SU-DHL-6 (cell line): ENCODE data around the gene DHX30.

Experiments
- EZH2phosphoT487 ChIP-seq: fragments of 200-600 bp; sonication (generic), shearing (Covaris generic); conservative IDR thresholded peaks from 2 replicates; pipeline ENCODE4 v1.6.1; 2018; ENCODE audit warnings: mild to moderate bottlenecking, antibody characterized with exemption, low read length, moderate library complexity, mixed read lengths
- TF ChIP-seq, protein P1 (sequence below): fragments of 200-600 bp; sonication (generic); IDR thresholded peaks from one replicate; pipeline ENCODE4 v1.5.1; 2017; ENCODE audit warnings: antibody characterized with exemption, mild to moderate bottlenecking, low read length, moderate library complexity; ENCODE audit not compliant: insufficient read depth, poor library complexity, severe bottlenecking

DNA sequence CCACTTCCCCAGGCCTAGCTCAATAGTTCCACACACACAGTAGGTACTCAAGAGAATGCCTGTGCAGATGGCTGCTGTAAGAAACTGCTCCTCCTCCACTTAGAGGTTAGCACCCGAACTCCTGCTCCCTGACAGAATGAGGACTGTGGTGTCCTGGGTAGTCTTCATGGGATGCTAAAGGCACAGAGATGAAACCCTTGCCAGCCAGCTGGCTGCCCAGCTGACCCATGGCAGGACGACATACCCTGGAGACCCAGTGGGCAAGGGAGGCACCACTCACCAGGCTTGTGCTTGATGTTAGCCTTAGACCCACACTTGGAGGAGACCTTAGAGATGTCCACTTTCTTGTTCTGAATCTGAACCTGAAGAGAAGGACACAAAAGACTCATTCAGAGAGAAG is 54.2 kb downstream of the DHX30 start:
- TF ChIP-seq, protein P1, sequence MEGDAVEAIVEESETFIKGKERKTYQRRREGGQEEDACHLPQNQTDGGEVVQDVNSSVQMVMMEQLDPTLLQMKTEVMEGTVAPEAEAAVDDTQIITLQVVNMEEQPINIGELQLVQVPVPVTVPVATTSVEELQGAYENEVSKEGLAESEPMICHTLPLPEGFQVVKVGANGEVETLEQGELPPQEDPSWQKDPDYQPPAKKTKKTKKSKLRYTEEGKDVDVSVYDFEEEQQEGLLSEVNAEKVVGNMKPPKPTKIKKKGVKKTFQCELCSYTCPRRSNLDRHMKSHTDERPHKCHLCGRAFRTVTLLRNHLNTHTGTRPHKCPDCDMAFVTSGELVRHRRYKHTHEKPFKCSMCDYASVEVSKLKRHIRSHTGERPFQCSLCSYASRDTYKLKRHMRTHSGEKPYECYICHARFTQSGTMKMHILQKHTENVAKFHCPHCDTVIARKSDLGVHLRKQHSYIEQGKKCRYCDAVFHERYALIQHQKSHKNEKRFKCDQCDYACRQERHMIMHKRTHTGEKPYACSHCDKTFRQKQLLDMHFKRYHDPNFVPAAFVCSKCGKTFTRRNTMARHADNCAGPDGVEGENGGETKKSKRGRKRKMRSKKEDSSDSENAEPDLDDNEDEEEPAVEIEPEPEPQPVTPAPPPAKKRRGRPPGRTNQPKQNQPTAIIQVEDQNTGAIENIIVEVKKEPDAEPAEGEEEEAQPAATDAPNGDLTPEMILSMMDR = no peak
- no peak for TF ChIP-seq EZH2phosphoT487
